ENCODE results near the gene CARMIL1.

The CARMIL1 gene

DNA sequence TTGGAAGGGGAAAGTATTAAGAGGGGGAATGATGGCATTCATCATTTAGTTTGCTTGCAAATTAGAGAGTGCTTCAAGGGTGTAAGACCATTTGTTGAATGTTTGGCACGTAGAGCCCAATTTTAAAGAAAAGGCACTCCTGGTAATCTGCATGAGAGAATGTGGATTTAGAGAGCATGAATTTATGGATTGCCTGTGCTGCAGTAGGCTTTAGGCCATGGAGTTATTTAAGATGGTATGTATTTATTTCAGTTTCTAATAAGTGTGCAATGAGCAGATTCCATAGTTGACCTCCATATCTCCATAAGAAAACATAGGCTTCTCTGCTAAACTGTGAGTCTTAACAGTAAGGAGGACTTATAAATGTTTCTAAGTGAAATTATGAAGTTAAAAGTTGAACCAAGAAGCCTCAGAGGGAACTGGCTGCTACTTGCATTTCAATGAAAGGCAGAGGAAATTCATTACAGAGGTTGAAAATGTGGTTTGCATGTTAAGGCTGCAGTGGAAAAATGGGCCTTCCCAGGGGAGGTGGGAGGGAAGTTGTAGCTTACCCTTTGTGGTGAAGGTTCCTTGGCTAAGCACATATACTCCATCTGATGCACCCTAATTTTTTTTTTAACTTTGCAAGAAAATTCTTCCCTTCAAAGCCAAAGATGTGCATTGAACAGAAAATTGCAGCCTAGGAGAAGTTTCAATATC, 134.2 kb downstream of the CARMIL1 start:
- H3K4me3 ChIP-seq (ENCODE audit: insufficient read depth, low read depth, low read length), result no peak overlapping the region
- peaks cover 3% of the 10 kb centered on the region for H3K4me1 ChIP-seq (ENCODE audit: control insufficient read depth, insufficient read depth, low read length)
- no peaks in the 10 kb centered on the region for H3K36me3 ChIP-seq (ENCODE audit: control insufficient read depth, insufficient read depth, low read length)
- 89 to 92% methylated on average over 1 of the region's 1 CpG for WGBS, 2 experiments
- no peaks in the 10 kb centered on the region for H3K27me3 ChIP-seq (ENCODE audit: control insufficient read depth, insufficient read depth, low read length, poor library complexity, severe bottlenecking)
- H3K9me3 ChIP-seq (ENCODE audit: control insufficient read depth, low read length), result no peaks in the 10 kb centered on the region
- H3K27ac ChIP-seq (ENCODE audit: insufficient read depth, low read depth, low read length, poor library complexity, severe bottlenecking), result no peak overlapping the region

GRCh38 chr6:25414168-25414567, 135.0 kb downstream of the CARMIL1 start:
- no peaks in the 10 kb centered on the region for H3K36me3 ChIP-seq (ENCODE audit: control insufficient read depth, insufficient read depth, low read length)
- no peaks in the 10 kb centered on the region for H3K9me3 ChIP-seq (ENCODE audit: control insufficient read depth, low read length)
- whole genome bisulfite sequencing, 2 experiments, result 50 to 56% methylated on average over 1 of the region's 1 CpG
- peaks cover 3% of the 10 kb centered on the region for H3K4me1 ChIP-seq (ENCODE audit: control insufficient read depth, insufficient read depth, low read length)
- no peaks in the 10 kb centered on the region for H3K27me3 ChIP-seq (ENCODE audit: control insufficient read depth, insufficient read depth, low read length, poor library complexity, severe bottlenecking)
- no peak overlapping the region for H3K4me3 ChIP-seq (ENCODE audit: insufficient read depth, low read depth, low read length)
- H3K27ac ChIP-seq (ENCODE audit: insufficient read depth, low read depth, low read length, poor library complexity, severe bottlenecking), result no peak overlapping the region

GRCh38 chr6:25414755-25415154, 135.6 kb downstream of the CARMIL1 start:
- no peaks in the 10 kb centered on the region for H3K9me3 ChIP-seq (ENCODE audit: control insufficient read depth, low read length)
- peaks cover 3% of the 10 kb centered on the region for H3K4me1 ChIP-seq (ENCODE audit: control insufficient read depth, insufficient read depth, low read length)
- no peak overlapping the region for H3K27ac ChIP-seq (ENCODE audit: insufficient read depth, low read depth, low read length, poor library complexity, severe bottlenecking)
- no peaks in the 10 kb centered on the region for H3K27me3 ChIP-seq (ENCODE audit: control insufficient read depth, insufficient read depth, low read length, poor library complexity, severe bottlenecking)
- no peak overlapping the region for H3K4me3 ChIP-seq (ENCODE audit: insufficient read depth, low read depth, low read length)
- no peaks in the 10 kb centered on the region for H3K36me3 ChIP-seq (ENCODE audit: control insufficient read depth, insufficient read depth, low read length)

DNA sequence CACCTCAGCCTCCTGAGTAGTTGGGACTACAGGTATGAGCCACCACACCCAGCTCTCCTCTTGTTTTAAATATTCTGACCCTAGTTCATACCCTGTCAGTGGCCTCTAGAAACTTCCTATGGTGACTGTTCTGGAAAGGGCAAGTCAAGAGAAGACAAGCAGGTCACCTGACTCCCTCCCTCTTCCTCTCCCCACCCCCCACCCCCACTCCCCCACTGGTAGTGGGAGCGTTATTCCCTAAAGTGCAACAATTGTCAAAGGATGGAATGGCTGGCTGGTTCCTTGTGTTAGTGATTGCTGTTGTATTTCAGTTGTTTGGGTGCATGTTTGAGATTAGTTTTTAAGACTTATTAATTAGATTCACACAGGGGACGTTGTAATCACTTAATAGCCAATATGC, 136.1 kb downstream of the CARMIL1 start:
- 90% methylated on average over 2 of the region's 2 CpGs; no CpG with 5 or more reads in 1 of the 2 experiments for WGBS, 2 experiments
- Histone ChIP-seq H3K9me3 (ENCODE audit: control insufficient read depth, low read length) (no peaks in the 10 kb centered on the region), H3K4me1 (ENCODE audit: control insufficient read depth, insufficient read depth, low read length) (peaks cover 3% of the 10 kb centered on the region), H3K27ac (ENCODE audit: insufficient read depth, low read depth, low read length, poor library complexity, severe bottlenecking) (no peak overlapping the region), H3K36me3 (ENCODE audit: control insufficient read depth, insufficient read depth, low read length) (no peaks in the 10 kb centered on the region), H3K27me3 (ENCODE audit: control insufficient read depth, insufficient read depth, low read length, poor library complexity, severe bottlenecking) (no peaks in the 10 kb centered on the region), H3K4me3 (ENCODE audit: insufficient read depth, low read depth, low read length) (no peak overlapping the region)

- peaks cover 3% of the 10 kb centered on the region for H3K4me1 ChIP-seq (ENCODE audit: control insufficient read depth, insufficient read depth, low read length)
- 53 to 57% methylated on average over 4 of the region's 4 CpGs for WGBS, 2 experiments
- no peaks in the 10 kb centered on the region for H3K9me3 ChIP-seq (ENCODE audit: control insufficient read depth, low read length)
- no peak overlapping the region for H3K27ac ChIP-seq (ENCODE audit: insufficient read depth, low read depth, low read length, poor library complexity, severe bottlenecking)
- no peaks in the 10 kb centered on the region for H3K36me3 ChIP-seq (ENCODE audit: control insufficient read depth, insufficient read depth, low read length)
- no peak overlapping the region for H3K4me3 ChIP-seq (ENCODE audit: insufficient read depth, low read depth, low read length)
- H3K27me3 ChIP-seq (ENCODE audit: control insufficient read depth, insufficient read depth, low read length, poor library complexity, severe bottlenecking), result no peaks in the 10 kb centered on the region
These were observed 136.5 kb downstream of the CARMIL1 start for GRCh38 chr6:25415701-25416100.

DNA sequence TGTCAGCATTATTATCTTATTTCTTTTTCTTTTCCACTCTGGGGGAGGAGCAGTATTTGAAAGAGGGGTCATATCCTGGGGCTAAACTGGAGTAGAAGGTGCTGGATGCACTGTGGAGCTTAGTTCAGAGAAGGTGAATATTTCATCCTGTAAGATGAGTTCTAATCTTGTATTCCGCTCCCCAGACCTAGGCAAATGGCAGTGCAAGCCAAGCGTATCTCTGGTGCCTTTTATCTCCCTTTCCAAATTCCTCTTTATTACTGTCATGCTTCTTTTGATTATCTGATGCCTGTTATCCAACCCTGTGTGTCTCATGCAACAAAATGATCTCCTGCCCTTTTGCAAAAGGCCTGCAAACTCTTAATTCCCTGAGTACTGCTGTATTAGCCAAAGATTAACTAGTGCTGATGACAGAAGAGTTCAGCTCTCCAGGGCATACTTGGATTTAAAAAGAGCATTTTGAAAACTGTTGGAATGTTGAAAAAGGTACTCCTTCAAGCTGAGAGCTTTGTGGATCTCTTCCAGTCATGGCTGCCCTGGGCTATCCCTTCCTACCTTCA, 138.0 kb downstream of the CARMIL1 start:
- H3K36me3 ChIP-seq (ENCODE audit: control insufficient read depth, insufficient read depth, low read length), result no peaks in the 10 kb centered on the region
- 86 to 89% methylated on average over 2 of the region's 2 CpGs for WGBS, 2 experiments
- H3K9me3 ChIP-seq (ENCODE audit: control insufficient read depth, low read length), result no peaks in the 10 kb centered on the region
- H3K27ac ChIP-seq (ENCODE audit: insufficient read depth, low read depth, low read length, poor library complexity, severe bottlenecking), result no peak overlapping the region
- no peaks in the 10 kb centered on the region for H3K27me3 ChIP-seq (ENCODE audit: control insufficient read depth, insufficient read depth, low read length, poor library complexity, severe bottlenecking)
- H3K4me1 ChIP-seq (ENCODE audit: control insufficient read depth, insufficient read depth, low read length), result peaks cover 3% of the 10 kb centered on the region
- H3K4me3 ChIP-seq (ENCODE audit: insufficient read depth, low read depth, low read length), result no peak overlapping the region

GRCh38 chr6:25418454-25419052, 139.4 kb downstream of the CARMIL1 start:
- WGBS, 2 experiments, result 95 to 97% methylated on average over 5 of the region's 5 CpGs

GRCh38 chr6:25419879-25420278, 140.7 kb downstream of the CARMIL1 start:
- H3K9me3 ChIP-seq (ENCODE audit: control insufficient read depth, low read length), result no peaks in the 10 kb centered on the region
- WGBS, 2 experiments, result 91 to 96% methylated on average over 5 of the region's 5 CpGs
- peaks cover 7% of the 10 kb centered on the region for H3K4me1 ChIP-seq (ENCODE audit: control insufficient read depth, insufficient read depth, low read length)
- H3K27ac ChIP-seq (ENCODE audit: insufficient read depth, low read depth, low read length, poor library complexity, severe bottlenecking), result no peak overlapping the region
- no peaks in the 10 kb centered on the region for H3K36me3 ChIP-seq (ENCODE audit: control insufficient read depth, insufficient read depth, low read length)
- H3K27me3 ChIP-seq (ENCODE audit: control insufficient read depth, insufficient read depth, low read length, poor library complexity, severe bottlenecking), result no peaks in the 10 kb centered on the region
- no peak overlapping the region for H3K4me3 ChIP-seq (ENCODE audit: insufficient read depth, low read depth, low read length)

More at GRCh38 chr6:25418454-25419052, 139.4 kb downstream of the CARMIL1 start:
- H3K9me3 ChIP-seq (ENCODE audit: control insufficient read depth, low read length), result no peaks in the 10 kb centered on the region
- no peaks in the 10 kb centered on the region for H3K36me3 ChIP-seq (ENCODE audit: control insufficient read depth, insufficient read depth, low read length)
- no peak overlapping the region for H3K4me3 ChIP-seq (ENCODE audit: insufficient read depth, low read depth, low read length)
- peaks cover 6% of the 10 kb centered on the region for H3K4me1 ChIP-seq (ENCODE audit: control insufficient read depth, insufficient read depth, low read length)
- no peaks in the 10 kb centered on the region for H3K27me3 ChIP-seq (ENCODE audit: control insufficient read depth, insufficient read depth, low read length, poor library complexity, severe bottlenecking)
- H3K27ac ChIP-seq (ENCODE audit: insufficient read depth, low read depth, low read length, poor library complexity, severe bottlenecking), result no peak overlapping the region

DNA sequence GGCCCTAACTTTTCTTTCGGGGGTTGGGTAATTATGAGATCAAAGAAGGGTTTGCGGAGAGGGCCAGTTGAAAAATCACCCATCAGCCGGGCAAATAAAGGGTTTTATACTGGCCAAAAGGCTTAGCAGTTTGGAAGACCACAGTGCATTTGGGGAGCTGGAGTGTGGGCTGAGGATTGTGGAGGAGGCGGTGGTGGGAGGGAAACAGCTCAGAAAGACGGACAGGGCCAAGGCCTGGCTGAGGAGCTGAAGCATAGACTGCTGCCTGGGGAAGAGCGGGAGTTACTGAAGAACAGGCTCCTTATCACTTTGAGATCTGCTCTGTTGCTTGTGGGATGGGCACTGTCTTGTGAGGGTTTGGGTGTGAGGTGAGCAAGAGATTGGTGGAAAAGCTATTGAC, 144.2 kb downstream of the CARMIL1 start:
- WGBS, 2 experiments, result 83 to 85% methylated on average over 6 of the region's 6 CpGs
- peaks cover 7% of the 10 kb centered on the region for H3K4me1 ChIP-seq (ENCODE audit: control insufficient read depth, insufficient read depth, low read length)
- H3K27me3 ChIP-seq (ENCODE audit: control insufficient read depth, insufficient read depth, low read length, poor library complexity, severe bottlenecking), result no peaks in the 10 kb centered on the region
- no peaks in the 10 kb centered on the region for H3K9me3 ChIP-seq (ENCODE audit: control insufficient read depth, low read length)
- H3K27ac ChIP-seq (ENCODE audit: insufficient read depth, low read depth, low read length, poor library complexity, severe bottlenecking), result no peak overlapping the region
- no peaks in the 10 kb centered on the region for H3K36me3 ChIP-seq (ENCODE audit: control insufficient read depth, insufficient read depth, low read length)
- H3K4me3 ChIP-seq (ENCODE audit: insufficient read depth, low read depth, low read length), result no peak overlapping the region

- Histone ChIP-seq H3K27ac (ENCODE audit: insufficient read depth, low read depth, low read length, poor library complexity, severe bottlenecking) (no peak overlapping the region), H3K4me3 (ENCODE audit: insufficient read depth, low read depth, low read length) (no peak overlapping the region), H3K9me3 (ENCODE audit: control insufficient read depth, low read length) (no peaks in the 10 kb centered on the region), H3K36me3 (ENCODE audit: control insufficient read depth, insufficient read depth, low read length) (no peaks in the 10 kb centered on the region), H3K4me1 (ENCODE audit: control insufficient read depth, insufficient read depth, low read length) (peaks cover 7% of the 10 kb centered on the region), H3K27me3 (ENCODE audit: control insufficient read depth, insufficient read depth, low read length, poor library complexity, severe bottlenecking) (no peaks in the 10 kb centered on the region)
- WGBS, 2 experiments, result 88 to 94% methylated on average over 1 of the region's 1 CpG
These were observed 145.1 kb downstream of the CARMIL1 start for GRCh38 chr6:25424303-25424702.

Data from ectodermal cell (in vitro differentiated cells).